Epithelial cell of proximal tubule (primary cell): Measurements from ENCODE around the gene NFASC. TPM values are rescaled to one million over a fixed set of nuclear protein-coding genes. Genes with fewer than 3 reads are reported as not detected.

ENCODE experiments used
- DNase-seq: peaks from one replicate; pipeline ENCODE4 v3.0.0-alpha.2; 2011; ENCODE audit warnings: low read depth
- H3K4me3 ChIP-seq: 2 replicates; pipeline ENCODE4 v1.5.1; 2011; ENCODE audit warnings: low read depth, mild to moderate bottlenecking, low read length
- total RNA-seq: library from RNA; depleted of rRNA; stranded (reverse); fragments of >200 nt; gene quantifications from 2 replicates; pipeline ENCODE4 v1.2.3, GENCODE V29; 2015
- TF ChIP-seq, protein P1 (sequence below): conservative IDR thresholded peaks from 2 replicates; pipeline ENCODE4 v1.5.1; 2012; ENCODE audit warnings: low read depth, mild to moderate bottlenecking, low read length

NFASC gene
- total RNA-seq, 1 donor from 2014 or later: 0.29 TPM

DNA sequence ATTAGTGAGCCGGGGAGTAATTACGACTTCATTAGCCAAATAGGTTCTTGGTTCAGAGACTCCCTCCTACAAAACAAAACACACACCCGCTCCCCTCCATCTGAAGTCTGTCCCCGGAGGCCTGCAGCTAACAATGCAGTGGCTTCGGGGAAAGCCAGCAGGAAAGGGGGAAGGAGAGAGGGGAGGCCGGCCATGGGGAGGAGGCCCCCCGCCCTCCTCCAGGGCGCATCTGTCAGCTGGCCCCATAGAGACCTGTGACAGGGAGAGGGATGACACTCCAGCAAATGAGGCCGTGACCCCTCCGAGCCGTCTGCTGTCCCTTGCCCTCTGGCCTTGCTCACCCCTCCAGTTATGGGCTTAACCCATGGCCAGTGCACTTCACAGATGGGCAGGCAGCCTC lies 160.2 kb downstream of the NFASC start:
- TF ChIP-seq, protein P1, sequence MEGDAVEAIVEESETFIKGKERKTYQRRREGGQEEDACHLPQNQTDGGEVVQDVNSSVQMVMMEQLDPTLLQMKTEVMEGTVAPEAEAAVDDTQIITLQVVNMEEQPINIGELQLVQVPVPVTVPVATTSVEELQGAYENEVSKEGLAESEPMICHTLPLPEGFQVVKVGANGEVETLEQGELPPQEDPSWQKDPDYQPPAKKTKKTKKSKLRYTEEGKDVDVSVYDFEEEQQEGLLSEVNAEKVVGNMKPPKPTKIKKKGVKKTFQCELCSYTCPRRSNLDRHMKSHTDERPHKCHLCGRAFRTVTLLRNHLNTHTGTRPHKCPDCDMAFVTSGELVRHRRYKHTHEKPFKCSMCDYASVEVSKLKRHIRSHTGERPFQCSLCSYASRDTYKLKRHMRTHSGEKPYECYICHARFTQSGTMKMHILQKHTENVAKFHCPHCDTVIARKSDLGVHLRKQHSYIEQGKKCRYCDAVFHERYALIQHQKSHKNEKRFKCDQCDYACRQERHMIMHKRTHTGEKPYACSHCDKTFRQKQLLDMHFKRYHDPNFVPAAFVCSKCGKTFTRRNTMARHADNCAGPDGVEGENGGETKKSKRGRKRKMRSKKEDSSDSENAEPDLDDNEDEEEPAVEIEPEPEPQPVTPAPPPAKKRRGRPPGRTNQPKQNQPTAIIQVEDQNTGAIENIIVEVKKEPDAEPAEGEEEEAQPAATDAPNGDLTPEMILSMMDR: no peak

DNA sequence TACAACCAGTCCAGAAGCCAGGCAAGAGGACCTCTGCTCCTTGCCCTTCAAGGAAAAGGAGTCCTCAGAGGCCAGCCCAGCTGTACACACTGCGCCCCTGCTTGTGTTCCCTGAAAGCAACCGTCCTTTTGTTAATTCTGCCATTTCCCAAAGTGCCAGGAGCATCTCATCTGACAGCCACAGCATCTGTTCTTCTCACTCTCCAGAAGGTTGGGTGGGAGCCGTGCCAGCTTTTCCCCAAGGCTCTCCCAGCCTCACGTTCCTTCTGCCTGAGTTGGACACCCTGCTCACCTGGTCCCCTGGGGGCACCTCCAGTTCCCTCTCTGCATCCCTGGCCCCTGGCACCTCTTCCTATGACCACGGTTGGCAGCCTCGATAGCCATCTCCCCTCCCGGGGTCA lies 161.8 kb downstream of the NFASC start:
- no peak overlapping the region for H3K4me3 ChIP-seq
- no peak for DNase-seq
- TF ChIP-seq, protein P1: no peak

More for the DNA sequence above, 160.2 kb downstream of the NFASC start:
- DNase-seq: no peak
- no peak overlapping the region for H3K4me3 ChIP-seq

- H3K4me3 ChIP-seq: no peak overlapping the region
- no peak for DNase-seq
- TF ChIP-seq, protein P1: no peak
Measured at GRCh38 chr1:205037539-205037938, 166.9 kb downstream of the NFASC start.

DNA sequence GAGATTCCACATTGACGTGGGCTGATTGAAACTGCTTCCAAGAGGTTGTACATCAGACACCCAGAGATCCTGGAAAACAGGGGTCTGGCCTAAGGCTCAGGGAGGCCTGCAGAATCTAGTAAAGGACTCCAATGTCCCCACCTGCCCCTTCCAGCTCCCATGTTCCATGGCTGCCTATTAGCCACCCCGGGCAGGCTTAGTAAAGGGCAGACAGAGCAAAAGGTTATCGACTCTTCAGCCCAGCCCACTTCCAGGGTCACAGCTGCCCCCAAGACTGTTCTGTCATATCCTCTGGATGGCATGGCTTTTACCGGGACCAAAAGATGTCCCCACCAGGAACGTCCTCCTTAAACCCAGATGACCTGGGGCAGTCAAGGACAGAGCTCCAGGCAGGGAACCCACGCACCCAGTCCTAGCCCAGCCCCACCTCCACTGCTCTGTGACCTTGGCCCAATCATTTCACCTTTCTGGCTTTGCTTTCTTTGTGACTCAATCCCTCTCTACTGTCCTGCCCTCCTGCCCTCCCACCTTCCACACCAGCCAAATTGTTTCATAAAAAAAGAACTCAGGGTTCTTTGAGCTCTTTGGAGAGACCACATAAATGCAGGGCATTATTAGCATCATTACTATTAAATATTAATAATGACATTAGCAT lies 167.6 kb downstream of the NFASC start:
- TF ChIP-seq, protein P1: no peak
- H3K4me3 ChIP-seq: no peak overlapping the region

GRCh38 chr1:205041001-205041715 lies 170.5 kb downstream of the NFASC start:
- TF ChIP-seq, protein P1: no peak
- H3K4me3 ChIP-seq: no peak overlapping the region
- DNase-seq: no peak

More for the DNA sequence above, 167.6 kb downstream of the NFASC start:
- DNase-seq: no peak

DNA sequence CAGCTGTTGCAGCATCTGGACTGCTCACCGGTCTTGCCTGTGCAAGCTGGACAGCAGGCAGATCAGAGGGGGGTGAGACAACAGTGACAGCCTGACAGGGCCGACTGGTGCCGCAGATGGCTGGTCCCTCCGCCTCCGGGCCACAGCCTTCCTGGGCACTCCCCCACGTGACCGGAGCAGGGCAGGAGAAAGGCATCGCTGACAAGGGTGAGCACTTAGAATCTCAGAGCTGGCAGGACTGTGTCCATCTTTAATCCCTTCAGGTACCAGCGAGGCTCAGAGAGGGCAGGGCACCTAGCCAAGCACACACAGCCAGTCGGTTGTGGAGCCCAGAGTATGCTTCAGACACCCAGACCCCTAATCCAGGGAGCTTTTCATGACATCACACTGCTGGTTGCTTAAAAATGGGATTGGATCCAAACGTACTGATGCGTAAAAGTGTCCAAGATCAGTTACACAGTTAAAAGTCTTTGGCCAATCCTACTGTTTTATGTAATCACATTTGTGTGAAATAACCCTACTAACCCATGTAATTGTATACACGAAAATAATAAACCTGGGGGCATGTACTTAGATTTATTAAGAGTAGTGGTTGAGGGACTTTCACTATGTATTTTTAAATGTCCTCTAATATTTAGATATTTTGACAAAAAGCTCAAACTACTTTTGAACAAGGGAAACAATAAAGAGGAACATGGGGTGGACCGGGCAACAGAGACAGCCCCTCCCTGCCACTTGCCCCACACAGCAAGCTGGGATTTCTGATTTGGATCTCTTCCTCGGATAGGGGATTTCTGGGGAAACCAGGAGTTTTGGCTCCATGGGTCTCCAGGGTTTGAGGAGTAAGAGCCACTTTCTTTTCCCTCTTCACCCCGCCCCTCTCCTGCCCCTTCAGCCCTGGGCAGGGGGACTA lies 171.6 kb downstream of the NFASC start:
- TF ChIP-seq, protein P1: no peak
- DNase-seq: no peak
- H3K4me3 ChIP-seq: no peak overlapping the region
